ENCODE data around the gene RNASE13. TPM values are rescaled to one million over a fixed set of nuclear protein-coding genes. Genes with fewer than 3 reads are reported as not detected.

The RNASE13 gene, protein sequence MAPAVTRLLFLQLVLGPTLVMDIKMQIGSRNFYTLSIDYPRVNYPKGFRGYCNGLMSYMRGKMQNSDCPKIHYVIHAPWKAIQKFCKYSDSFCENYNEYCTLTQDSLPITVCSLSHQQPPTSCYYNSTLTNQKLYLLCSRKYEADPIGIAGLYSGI
- not detected for total RNA-seq

DNA sequence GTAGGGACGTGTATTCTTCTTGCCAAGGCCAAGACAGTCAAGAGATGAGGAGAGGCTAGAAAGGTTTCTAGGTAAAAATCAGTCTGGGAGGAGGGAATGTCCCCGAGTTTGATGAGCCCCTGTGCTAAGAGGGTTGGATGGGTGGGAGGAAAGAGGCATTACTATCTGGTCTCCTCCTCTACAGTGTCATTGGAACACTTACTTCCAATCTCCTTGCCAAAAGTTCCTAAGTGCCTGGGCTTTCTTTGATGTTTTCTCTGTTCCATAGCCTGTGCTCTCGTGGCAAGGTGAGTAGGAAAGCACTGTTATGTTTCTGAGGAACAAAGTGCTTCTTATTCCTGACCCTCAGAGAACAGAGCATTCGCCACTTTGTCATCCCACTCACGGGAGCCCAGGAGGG lies at the start of gene RNASE13:
TSS of gene RNASE13 (minus strand) at position 101 of the 400 bp plus-strand sequence. CDS start 519 bp downstream, outside the sequence.
- no peaks in the 10 kb centered on the region for H3K9me3 ChIP-seq

DNA sequence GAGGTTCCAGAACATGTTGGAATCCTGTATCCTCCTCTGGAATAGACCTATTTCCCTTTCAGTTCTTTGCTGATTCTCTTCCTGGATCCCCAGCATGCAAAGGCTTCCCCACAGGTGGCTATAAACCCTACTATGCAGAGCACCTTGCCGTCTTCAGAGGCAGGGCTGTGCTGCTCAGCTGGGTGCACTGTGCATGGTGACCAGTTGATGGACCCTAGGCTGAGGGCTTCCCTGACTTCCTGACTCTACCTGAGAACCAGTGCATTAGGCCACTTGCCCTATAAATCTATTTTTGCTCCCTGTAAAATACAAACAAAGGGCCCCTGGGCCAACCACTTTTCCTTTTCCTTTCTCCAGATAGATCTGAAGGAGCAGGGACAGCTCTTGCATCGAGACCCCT lies 49.8 kb upstream of the RNASE13 start:
- TF ChIP-seq, protein P1, sequence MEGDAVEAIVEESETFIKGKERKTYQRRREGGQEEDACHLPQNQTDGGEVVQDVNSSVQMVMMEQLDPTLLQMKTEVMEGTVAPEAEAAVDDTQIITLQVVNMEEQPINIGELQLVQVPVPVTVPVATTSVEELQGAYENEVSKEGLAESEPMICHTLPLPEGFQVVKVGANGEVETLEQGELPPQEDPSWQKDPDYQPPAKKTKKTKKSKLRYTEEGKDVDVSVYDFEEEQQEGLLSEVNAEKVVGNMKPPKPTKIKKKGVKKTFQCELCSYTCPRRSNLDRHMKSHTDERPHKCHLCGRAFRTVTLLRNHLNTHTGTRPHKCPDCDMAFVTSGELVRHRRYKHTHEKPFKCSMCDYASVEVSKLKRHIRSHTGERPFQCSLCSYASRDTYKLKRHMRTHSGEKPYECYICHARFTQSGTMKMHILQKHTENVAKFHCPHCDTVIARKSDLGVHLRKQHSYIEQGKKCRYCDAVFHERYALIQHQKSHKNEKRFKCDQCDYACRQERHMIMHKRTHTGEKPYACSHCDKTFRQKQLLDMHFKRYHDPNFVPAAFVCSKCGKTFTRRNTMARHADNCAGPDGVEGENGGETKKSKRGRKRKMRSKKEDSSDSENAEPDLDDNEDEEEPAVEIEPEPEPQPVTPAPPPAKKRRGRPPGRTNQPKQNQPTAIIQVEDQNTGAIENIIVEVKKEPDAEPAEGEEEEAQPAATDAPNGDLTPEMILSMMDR (IDR thresholded peaks at IDR 0.05), result no peak
- TF ChIP-seq POLR2A (IDR thresholded peaks at IDR 0.05), result no peak
- no peak for TF ChIP-seq EP300 (IDR thresholded peaks at IDR 0.05)
- Histone ChIP-seq H3K27ac (peak overlapping the region in 1 of 4 donors; percentile 2), H3K9me3 (no peaks in the 10 kb centered on the region), H3K4me3 (no peak overlapping the region), H3K4me1 (peaks cover 0 to 14% (median 4%) of the 10 kb centered on the region in 4 donors), H3K36me3 (peaks cover 4 to 98% (median 18%) of the 10 kb centered on the region in 3 donors), H3K27me3 (no peaks in the 10 kb centered on the region)
- WGBS, 2 donors, result 77 to 80% methylated on average over 2 of the region's 2 CpGs
- no peak for DNase-seq (ENCODE audit: low spot score in 2 of 2)

More for the DNA sequence above, at the start of gene RNASE13:
- Histone ChIP-seq H3K4me1 (peaks cover 0 to 34% (median 22%) of the 10 kb centered on the region in 4 donors), H3K4me3 (no peak within 1 kb of the TSS), H3K27me3 (no peaks in the 10 kb centered on the region), H3K36me3 (no peaks in the 10 kb centered on the region), H3K27ac (no peak within 1 kb of the TSS)
- no peak for TF ChIP-seq POLR2A (IDR thresholded peaks at IDR 0.05)
- TF ChIP-seq, protein P1 (IDR thresholded peaks at IDR 0.05), result no peak
- TF ChIP-seq EP300 (IDR thresholded peaks at IDR 0.05), result no peak
- no peak for DNase-seq (ENCODE audit: low spot score in 2 of 2)
- WGBS, 2 donors, result 65 to 81% methylated on average over 5 of the region's 5 CpGs

DNA sequence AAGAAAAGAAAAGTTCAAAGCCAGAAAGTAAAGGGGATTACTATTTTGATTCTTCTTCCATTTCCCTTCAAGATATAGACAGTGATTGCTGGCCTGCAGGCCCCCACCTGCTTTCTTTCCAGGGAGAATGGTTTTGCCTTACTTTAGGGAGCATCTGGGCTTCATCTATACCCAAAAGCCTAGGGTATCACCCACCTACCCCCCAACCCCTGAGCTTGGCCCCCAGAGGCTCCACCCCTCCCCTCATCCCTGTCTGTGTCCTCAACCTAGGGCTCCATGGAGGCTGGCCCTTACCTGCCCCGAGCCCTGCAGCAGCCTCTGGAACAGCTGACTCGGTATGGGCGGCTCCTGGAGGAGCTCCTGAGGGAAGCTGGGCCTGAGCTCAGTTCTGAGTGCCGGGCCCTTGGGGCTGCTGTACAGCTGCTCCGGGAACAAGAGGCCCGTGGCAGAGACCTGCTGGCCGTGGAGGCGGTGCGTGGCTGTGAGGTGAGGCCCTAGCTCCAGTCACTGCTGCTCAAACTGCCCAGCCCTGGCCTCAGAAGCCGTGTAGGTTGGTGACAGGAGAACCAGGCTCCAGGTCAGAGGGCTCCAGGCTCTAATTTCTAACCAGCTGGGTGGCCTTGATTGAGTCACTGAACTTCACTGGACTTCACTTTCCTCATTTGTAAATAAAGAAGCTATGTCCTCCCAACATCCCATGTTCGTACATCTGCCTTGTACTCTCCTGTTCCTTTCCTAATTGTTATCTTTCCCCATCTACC lies 49.1 kb upstream of the RNASE13 start:
- H3K27ac ChIP-seq, result peak overlapping the region in 1 of 4 donors; percentile 32
- DNase-seq (ENCODE audit: low spot score in 2 of 2), result no peak
- TF ChIP-seq EP300 (IDR thresholded peaks at IDR 0.05), result no peak
- no peak for TF ChIP-seq POLR2A (IDR thresholded peaks at IDR 0.05)
- TF ChIP-seq, protein P1 (IDR thresholded peaks at IDR 0.05), result no peak
- H3K9me3 ChIP-seq, result no peaks in the 10 kb centered on the region
- H3K36me3 ChIP-seq, result peaks cover 4 to 98% (median 18%) of the 10 kb centered on the region in 3 donors
- H3K4me1 ChIP-seq, result peaks cover 0 to 11% (median 4%) of the 10 kb centered on the region in 4 donors
- H3K27me3 ChIP-seq, result no peaks in the 10 kb centered on the region
- 71 to 81% methylated on average over 10 to 11 of the region's 11 CpGs for WGBS, 2 donors
- no peak overlapping the region for H3K4me3 ChIP-seq

DNA sequence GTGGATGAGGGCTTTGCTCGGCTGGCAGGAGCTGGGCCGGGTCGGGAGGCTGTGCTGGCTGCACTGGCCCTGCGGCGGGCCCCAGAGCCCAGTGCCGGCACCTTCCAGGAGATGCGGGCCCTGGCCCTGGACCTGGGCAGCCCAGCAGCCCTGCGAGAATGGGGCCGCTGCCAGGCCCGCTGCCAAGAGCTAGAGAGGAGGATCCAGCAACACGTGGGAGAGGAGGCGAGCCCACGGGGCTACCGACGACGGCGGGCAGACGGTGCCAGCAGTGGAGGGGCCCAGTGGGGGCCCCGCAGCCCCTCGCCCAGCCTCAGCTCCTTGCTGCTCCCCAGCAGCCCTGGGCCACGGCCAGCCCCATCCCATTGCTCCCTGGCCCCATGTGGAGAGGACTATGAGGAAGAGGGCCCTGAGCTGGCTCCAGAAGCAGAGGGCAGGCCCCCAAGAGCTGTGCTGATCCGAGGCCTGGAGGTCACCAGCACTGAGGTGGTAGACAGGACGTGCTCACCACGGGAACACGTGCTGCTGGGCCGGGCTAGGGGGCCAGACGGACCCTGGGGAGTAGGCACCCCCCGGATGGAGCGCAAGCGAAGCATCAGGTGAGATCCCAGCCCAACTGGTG lies 47.0 kb upstream of the RNASE13 start:
- DNase-seq (ENCODE audit: low spot score in 2 of 2), result no peak
- TF ChIP-seq POLR2A (IDR thresholded peaks at IDR 0.05), result no peak
- TF ChIP-seq, protein P1 (IDR thresholded peaks at IDR 0.05), result no peak
- TF ChIP-seq EP300 (IDR thresholded peaks at IDR 0.05), result no peak
- WGBS, 2 donors, result 76 to 84% methylated on average over 8 to 15 of the region's 30 CpGs
- no peaks in the 10 kb centered on the region for H3K27me3 ChIP-seq
- no peaks in the 10 kb centered on the region for H3K9me3 ChIP-seq
- H3K36me3 ChIP-seq, result peaks cover 4 to 96% (median 18%) of the 10 kb centered on the region in 3 donors
- H3K4me1 ChIP-seq, result peaks cover 0 to 3% (median 0%) of the 10 kb centered on the region in 4 donors
- no peak overlapping the region for H3K4me3 ChIP-seq
- H3K27ac ChIP-seq, result peak overlapping the region in 1 of 4 donors; percentile 56
